Mesothelial cell of epicardium (in vitro differentiated cells): ENCODE data around the gene CASR. TPM values are rescaled to one million over a fixed set of nuclear protein-coding genes. Genes with fewer than 3 reads are reported as not detected.

Source experiments
- DNase-seq, 2 experiments: peaks; one replicate each; pipeline ENCODE4 v3.0.0; 2021; ENCODE audit warnings: low spot score in 2 of 2; ENCODE audit not compliant: unreplicated experiment in 2 of 2
- H3K27ac Mint-ChIP-seq: 2 replicates; pipeline ENCODE4 v1.8.0; 2021; ENCODE audit warnings: mixed read lengths
- H3K27me3 Mint-ChIP-seq: 2 replicates; pipeline ENCODE4 v1.8.0; 2021; ENCODE audit warnings: low read depth, mixed read lengths
- H3K36me3 Mint-ChIP-seq: 2 replicates; pipeline ENCODE4 v1.8.0; 2021; ENCODE audit warnings: mixed read lengths
- H3K4me1 Mint-ChIP-seq: 2 replicates; pipeline ENCODE4 v1.8.0; 2021; ENCODE audit warnings: mixed read lengths
- H3K4me3 Mint-ChIP-seq: 2 replicates; pipeline ENCODE4 v1.8.0; 2021; ENCODE audit warnings: mild to moderate bottlenecking, moderate library complexity, mixed read lengths
- H3K9me3 Mint-ChIP-seq: 2 replicates; pipeline ENCODE4 v1.8.0; 2021; ENCODE audit warnings: mixed read lengths
- total RNA-seq: library from RNA; stranded (reverse); gene quantifications from 3 replicates; pipeline ENCODE4 v1.2.1, GENCODE V29; 2021
- TF ChIP-seq, protein P1 (sequence below): fragments of 200-600 bp; sonication (generic); IDR thresholded peaks from one replicate; pipeline ENCODE4 v1.5.0; 2021; ENCODE audit warnings: antibody characterized with exemption; ENCODE audit not compliant: unreplicated experiment

Gene CASR
- total RNA-seq, 1 donor from 2014 or later = 0.02 TPM

DNA sequence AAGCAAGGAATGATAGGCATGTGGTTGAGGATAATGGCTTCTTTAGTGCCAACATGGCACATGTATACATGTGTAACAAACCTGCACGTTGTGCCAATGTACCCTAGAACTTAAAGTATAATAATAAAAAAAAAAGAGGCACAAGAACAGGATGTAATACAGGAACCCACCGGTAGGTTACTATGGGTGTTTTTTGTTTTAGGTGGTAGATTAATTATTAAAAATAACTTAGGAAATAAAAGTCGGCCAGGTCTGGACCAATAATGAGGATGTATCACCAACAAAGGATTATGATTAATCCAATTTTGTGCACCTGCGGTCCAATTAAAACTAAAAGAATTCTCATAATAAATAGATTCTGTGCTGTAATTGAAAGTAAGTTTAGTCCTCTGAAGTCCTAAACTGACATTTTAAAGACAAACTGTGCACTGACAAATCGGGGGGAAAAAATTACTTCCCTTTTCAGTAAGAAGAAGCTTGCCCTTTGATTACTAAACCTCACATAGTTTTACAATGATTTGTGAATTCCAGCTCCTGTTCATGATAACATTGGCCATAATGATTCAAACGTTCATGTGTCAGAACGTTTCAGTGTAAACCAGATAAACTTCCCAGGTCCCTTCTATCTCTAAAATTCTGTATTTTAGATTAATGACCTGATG is 62.2 kb downstream of the CASR start:
- DNase-seq = no peak
- peaks cover 6% of the 10 kb centered on the region for H3K4me1 Mint-ChIP-seq
- no peak overlapping the region for H3K27ac Mint-ChIP-seq
- H3K36me3 Mint-ChIP-seq = no peaks in the 10 kb centered on the region
- TF ChIP-seq, protein P1, sequence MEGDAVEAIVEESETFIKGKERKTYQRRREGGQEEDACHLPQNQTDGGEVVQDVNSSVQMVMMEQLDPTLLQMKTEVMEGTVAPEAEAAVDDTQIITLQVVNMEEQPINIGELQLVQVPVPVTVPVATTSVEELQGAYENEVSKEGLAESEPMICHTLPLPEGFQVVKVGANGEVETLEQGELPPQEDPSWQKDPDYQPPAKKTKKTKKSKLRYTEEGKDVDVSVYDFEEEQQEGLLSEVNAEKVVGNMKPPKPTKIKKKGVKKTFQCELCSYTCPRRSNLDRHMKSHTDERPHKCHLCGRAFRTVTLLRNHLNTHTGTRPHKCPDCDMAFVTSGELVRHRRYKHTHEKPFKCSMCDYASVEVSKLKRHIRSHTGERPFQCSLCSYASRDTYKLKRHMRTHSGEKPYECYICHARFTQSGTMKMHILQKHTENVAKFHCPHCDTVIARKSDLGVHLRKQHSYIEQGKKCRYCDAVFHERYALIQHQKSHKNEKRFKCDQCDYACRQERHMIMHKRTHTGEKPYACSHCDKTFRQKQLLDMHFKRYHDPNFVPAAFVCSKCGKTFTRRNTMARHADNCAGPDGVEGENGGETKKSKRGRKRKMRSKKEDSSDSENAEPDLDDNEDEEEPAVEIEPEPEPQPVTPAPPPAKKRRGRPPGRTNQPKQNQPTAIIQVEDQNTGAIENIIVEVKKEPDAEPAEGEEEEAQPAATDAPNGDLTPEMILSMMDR = peak; percentile 48
- H3K9me3 Mint-ChIP-seq = no peaks in the 10 kb centered on the region
- H3K4me3 Mint-ChIP-seq = no peak overlapping the region
- H3K27me3 Mint-ChIP-seq = peaks cover 48% of the 10 kb centered on the region

DNA sequence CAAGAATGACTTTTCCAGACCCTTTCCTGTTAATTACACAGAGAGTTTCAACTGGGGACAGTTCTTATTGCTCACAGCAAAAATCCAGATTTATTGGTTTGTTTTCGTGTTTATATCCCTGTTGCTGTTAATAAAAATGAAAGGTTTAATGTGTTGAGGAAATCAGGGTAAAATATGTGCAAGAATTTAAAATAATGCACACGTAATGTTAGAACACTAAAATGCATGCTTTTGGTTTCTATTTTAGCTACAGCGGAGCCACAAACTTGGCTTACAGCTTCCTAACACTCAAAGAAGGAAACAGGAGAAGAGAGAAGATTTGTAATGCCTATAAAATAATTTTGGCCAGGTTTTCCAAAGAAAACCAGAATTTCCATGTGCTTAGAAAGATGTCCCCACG is 62.7 kb downstream of the CASR start:
- Mint-ChIP-seq H3K36me3 (no peaks in the 10 kb centered on the region), H3K27ac (no peak overlapping the region), H3K4me3 (no peak overlapping the region), H3K9me3 (no peaks in the 10 kb centered on the region), H3K27me3 (peaks cover 42% of the 10 kb centered on the region), H3K4me1 (peaks cover 6% of the 10 kb centered on the region)
- DNase-seq = no peak
- TF ChIP-seq, protein P1 = no peak

DNA sequence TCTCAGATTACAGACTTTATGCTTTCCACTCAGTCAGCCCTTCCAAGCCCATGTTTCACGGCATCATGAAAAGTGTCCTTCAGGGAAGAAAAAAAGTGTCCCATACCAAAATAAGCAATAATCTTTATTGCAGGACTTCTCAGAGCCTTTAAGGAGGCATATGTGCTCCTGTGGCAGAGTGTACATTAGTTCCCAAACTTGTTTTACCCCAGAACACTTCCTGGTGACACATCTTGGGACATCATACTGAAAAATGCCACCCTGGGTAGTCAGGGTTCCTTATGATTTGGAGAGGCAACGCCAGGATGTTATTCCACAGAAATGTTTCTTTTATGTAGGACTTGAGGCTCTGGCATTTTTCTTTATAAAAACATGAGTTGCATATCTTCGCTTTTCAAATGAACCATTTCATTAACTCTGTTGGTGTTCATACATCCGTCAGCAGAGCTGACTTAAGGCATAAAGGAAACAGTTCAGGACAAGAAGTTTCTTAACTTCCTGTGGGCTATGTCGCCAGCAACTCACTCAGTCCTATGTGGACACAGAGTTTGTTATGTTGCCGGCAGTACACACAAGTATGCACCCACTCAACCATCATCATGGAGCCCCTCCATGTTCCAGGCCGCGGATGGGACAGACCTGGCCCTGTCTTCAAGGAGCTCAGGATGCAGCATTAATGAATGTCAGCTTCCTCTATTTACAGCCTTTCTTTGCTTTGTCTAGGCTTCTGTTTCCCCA is 63.8 kb downstream of the CASR start:
- H3K9me3 Mint-ChIP-seq = no peaks in the 10 kb centered on the region
- H3K4me1 Mint-ChIP-seq = peaks cover 6% of the 10 kb centered on the region
- no peak for DNase-seq
- H3K36me3 Mint-ChIP-seq = no peaks in the 10 kb centered on the region
- H3K27ac Mint-ChIP-seq = no peak overlapping the region
- TF ChIP-seq, protein P1 = no peak
- peaks cover 32% of the 10 kb centered on the region for H3K27me3 Mint-ChIP-seq
- no peak overlapping the region for H3K4me3 Mint-ChIP-seq

DNA sequence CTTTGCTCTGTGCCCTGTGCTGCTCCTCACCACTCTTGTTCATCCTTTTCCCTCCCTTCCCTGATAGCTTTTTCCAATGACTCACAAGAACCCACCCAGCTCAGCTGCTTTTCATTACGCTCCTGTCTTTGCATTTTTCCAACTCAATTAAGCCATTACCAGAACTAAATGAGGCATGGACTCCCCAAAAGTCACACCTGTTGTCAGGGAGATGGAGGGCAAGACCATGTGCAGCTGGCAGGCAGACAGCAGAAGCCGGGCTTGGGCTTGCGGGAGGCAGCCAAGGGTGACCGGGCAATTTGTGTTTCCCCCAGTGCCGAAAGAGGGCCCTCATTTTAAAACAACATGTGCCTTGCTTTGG is 64.3 kb downstream of the CASR start:
- DNase-seq = no peak
- Mint-ChIP-seq H3K27ac (no peak overlapping the region), H3K36me3 (no peaks in the 10 kb centered on the region), H3K9me3 (no peaks in the 10 kb centered on the region), H3K4me1 (peaks cover 6% of the 10 kb centered on the region), H3K27me3 (peaks cover 26% of the 10 kb centered on the region), H3K4me3 (no peak overlapping the region)
- TF ChIP-seq, protein P1 = no peak

DNA sequence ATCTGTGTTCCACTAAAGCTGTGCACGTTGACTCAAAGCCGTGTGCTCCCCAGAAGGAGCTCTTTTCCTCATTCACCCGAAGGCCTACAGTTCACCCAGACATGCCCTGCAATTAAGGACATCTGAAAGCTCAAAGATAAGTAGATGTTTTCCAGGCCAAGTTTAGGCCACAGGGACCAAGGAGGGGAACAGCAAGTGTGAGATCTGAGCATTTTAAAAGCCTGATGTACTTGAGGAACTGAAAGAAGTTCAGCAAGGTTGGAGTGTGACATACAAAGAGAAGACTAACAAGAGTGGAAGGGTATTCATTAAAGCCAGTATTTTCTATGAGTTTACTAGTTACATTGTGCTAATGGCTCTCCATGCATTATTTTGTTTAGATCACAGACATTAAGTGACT is 68.0 kb downstream of the CASR start:
- H3K4me1 Mint-ChIP-seq = no peaks in the 10 kb centered on the region

More for the DNA sequence above, 68.0 kb downstream of the CASR start:
- Mint-ChIP-seq H3K9me3 (no peaks in the 10 kb centered on the region), H3K36me3 (no peaks in the 10 kb centered on the region), H3K4me3 (no peak overlapping the region), H3K27me3 (peaks cover 15% of the 10 kb centered on the region), H3K27ac (no peak overlapping the region)
- DNase-seq = no peak
- TF ChIP-seq, protein P1 = no peak
